ENCODE results near the gene IPO11. TPM values are rescaled to one million over a fixed set of nuclear protein-coding genes. Genes with fewer than 3 reads are reported as not detected.

Gene IPO11
- total and polyA plus RNA-seq, 2 of the 13 experiments (the other 11 are each of a cell fraction or from before 2014, with no cell fraction given), result 13.9 to 24.4 TPM

- no peaks in the 10 kb centered on the region for H4K20me1 ChIP-seq (ENCODE audit: insufficient read depth, low read length)
- in situ Hi-C loops (cut with HindIII; ENCODE audit: extremely low pct_ligation_motif_present, low pct_unique_long_range_greater_than_20kb) (no loop called here), intact Hi-C loops (cut with micrococcal nuclease; ENCODE audit: unreplicated experiment) (no loop called here)
- H3K27me3 ChIP-seq (ENCODE audit: control insufficient read depth in 1 of 2, insufficient read depth in 2 of 2, low read length in 2 of 2), result no peaks in the 10 kb centered on the region
- H3K9ac ChIP-seq (ENCODE audit: insufficient read depth, low read depth, low read length), result no peak overlapping the region
- no peaks in the 10 kb centered on the region for H3K79me2 ChIP-seq (ENCODE audit: insufficient read depth, low read length)
- 100% methylated on average over 1 of the region's 1 CpG for WGBS (ENCODE audit: low lambda C conversion rate)
- no peak for FAIRE-seq
- no peaks in the 10 kb centered on the region for H3K4me1 ChIP-seq (ENCODE audit: insufficient read depth, low read length)
- DNase-seq (ENCODE audit: low spot score), result no peak
- ATAC-seq, result no peak
- no peak overlapping the region for H2AFZ ChIP-seq (ENCODE audit: low read length)
- H3K9me3 ChIP-seq (ENCODE audit: low read length), result no peaks in the 10 kb centered on the region
- H3K27ac ChIP-seq (ENCODE audit: extremely low read length, insufficient read depth, low read length), result no peak overlapping the region
- no TSS peak for BruUV-seq (replicated peaks)
- H3K4me3 ChIP-seq (replicated peaks in 1 of 3; ENCODE audit: insufficient read depth in 1 of 3, low read depth in 2 of 3, low read length in 3 of 3), result no peak overlapping the region
- no peak overlapping the region for H3K4me2 ChIP-seq (ENCODE audit: low read depth, low read length)
- POLR2A ChIA-PET, result no interaction called here
- TF ChIP-seq MED8 (CRISPR knock-in tag; IDR thresholded peaks at IDR 0.05; ENCODE audit: insufficient replicate concordance), result no peak
- no peak for TF ChIP-seq TFAP4 (IDR thresholded peaks at IDR 0.05; ENCODE audit: borderline replicate concordance, low read depth)
- TF ChIP-seq NR2C2 (CRISPR knock-in tag; IDR thresholded peaks at IDR 0.05; ENCODE audit: borderline replicate concordance), result no peak
- TF ChIP-seq ADNP (CRISPR knock-in tag; IDR thresholded peaks at IDR 0.05), result no peak
- no peak for TF ChIP-seq MIER3 (CRISPR knock-in tag; IDR thresholded peaks at IDR 0.05; ENCODE audit: borderline replicate concordance)
- no peak for TF ChIP-seq RFX1 (IDR thresholded peaks at IDR 0.05)
- peaks cover 4 to 17% of the 10 kb centered on the region in 2 experiments; a peak in 3 of 5 replicates for H3K36me3 ChIP-seq (replicated peaks in 1 of 2; ENCODE audit: control insufficient read depth in 1 of 2, insufficient read depth in 2 of 2, low read length in 2 of 2)
- CTCF ChIA-PET (ENCODE audit: low intra/inter-chr PET ratio, low total read pairs), result no interaction called here
Measured at GRCh38 chr5:62560786-62561185, 148.2 kb downstream of the IPO11 start.

DNA sequence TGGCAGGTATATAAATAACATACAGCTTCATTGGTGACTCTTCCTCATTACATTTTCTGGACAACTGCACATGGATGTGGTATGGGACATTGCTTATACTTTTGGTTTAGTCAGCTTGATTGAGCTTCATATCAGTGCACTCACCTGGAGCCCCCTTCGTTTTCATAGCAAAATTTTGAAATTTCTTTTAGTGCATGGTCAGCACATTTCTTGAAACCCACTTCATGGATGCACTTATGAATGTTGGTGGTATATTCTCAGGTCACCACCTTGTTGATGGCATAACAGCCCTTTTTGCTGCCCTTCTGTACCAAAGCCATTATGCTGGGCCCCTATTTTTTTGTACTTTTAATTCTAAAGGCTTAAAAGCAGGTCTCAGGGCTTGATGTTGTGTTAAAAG is 149.3 kb downstream of the IPO11 start:
- 83% methylated on average over 1 of the region's 1 CpG for WGBS (ENCODE audit: low lambda C conversion rate)
- in situ Hi-C loops (cut with HindIII; ENCODE audit: extremely low pct_ligation_motif_present, low pct_unique_long_range_greater_than_20kb) (no loop called here), intact Hi-C loops (cut with micrococcal nuclease; ENCODE audit: unreplicated experiment) (no loop called here)
- no peak for FAIRE-seq
- H3K9me3 ChIP-seq (ENCODE audit: low read length), result no peaks in the 10 kb centered on the region
- CTCF ChIA-PET (ENCODE audit: low intra/inter-chr PET ratio, low total read pairs), result no interaction called here
- no peaks in the 10 kb centered on the region for H3K27me3 ChIP-seq (ENCODE audit: control insufficient read depth in 1 of 2, insufficient read depth in 2 of 2, low read length in 2 of 2)
- POLR2A ChIA-PET, result no interaction called here
- peaks cover 4 to 17% of the 10 kb centered on the region in 2 experiments; a peak in 3 of 5 replicates for H3K36me3 ChIP-seq (replicated peaks in 1 of 2; ENCODE audit: control insufficient read depth in 1 of 2, insufficient read depth in 2 of 2, low read length in 2 of 2)
- no peak overlapping the region for H3K9ac ChIP-seq (ENCODE audit: insufficient read depth, low read depth, low read length)
- H4K20me1 ChIP-seq (ENCODE audit: insufficient read depth, low read length), result no peaks in the 10 kb centered on the region
- no TSS peak for BruUV-seq (replicated peaks)
- no peak overlapping the region for H3K27ac ChIP-seq (ENCODE audit: extremely low read length, insufficient read depth, low read length)
- no peak for ATAC-seq
- H3K4me3 ChIP-seq (replicated peaks in 1 of 3; ENCODE audit: insufficient read depth in 1 of 3, low read depth in 2 of 3, low read length in 3 of 3), result no peak overlapping the region
- H2AFZ ChIP-seq (ENCODE audit: low read length), result no peak overlapping the region
- no peak overlapping the region for H3K4me2 ChIP-seq (ENCODE audit: low read depth, low read length)
- no peak for DNase-seq (ENCODE audit: low spot score)
- no peaks in the 10 kb centered on the region for H3K79me2 ChIP-seq (ENCODE audit: insufficient read depth, low read length)
- no peaks in the 10 kb centered on the region for H3K4me1 ChIP-seq (ENCODE audit: insufficient read depth, low read length)
- no peak for TF ChIP-seq NCOA5 (CRISPR knock-in tag; IDR thresholded peaks at IDR 0.05)
- no peak for TF ChIP-seq ATF4 (CRISPR knock-in tag; IDR thresholded peaks at IDR 0.05)
- no peak for TF ChIP-seq NFYB (CRISPR knock-in tag; IDR thresholded peaks at IDR 0.05)
- TF ChIP-seq, protein P1, sequence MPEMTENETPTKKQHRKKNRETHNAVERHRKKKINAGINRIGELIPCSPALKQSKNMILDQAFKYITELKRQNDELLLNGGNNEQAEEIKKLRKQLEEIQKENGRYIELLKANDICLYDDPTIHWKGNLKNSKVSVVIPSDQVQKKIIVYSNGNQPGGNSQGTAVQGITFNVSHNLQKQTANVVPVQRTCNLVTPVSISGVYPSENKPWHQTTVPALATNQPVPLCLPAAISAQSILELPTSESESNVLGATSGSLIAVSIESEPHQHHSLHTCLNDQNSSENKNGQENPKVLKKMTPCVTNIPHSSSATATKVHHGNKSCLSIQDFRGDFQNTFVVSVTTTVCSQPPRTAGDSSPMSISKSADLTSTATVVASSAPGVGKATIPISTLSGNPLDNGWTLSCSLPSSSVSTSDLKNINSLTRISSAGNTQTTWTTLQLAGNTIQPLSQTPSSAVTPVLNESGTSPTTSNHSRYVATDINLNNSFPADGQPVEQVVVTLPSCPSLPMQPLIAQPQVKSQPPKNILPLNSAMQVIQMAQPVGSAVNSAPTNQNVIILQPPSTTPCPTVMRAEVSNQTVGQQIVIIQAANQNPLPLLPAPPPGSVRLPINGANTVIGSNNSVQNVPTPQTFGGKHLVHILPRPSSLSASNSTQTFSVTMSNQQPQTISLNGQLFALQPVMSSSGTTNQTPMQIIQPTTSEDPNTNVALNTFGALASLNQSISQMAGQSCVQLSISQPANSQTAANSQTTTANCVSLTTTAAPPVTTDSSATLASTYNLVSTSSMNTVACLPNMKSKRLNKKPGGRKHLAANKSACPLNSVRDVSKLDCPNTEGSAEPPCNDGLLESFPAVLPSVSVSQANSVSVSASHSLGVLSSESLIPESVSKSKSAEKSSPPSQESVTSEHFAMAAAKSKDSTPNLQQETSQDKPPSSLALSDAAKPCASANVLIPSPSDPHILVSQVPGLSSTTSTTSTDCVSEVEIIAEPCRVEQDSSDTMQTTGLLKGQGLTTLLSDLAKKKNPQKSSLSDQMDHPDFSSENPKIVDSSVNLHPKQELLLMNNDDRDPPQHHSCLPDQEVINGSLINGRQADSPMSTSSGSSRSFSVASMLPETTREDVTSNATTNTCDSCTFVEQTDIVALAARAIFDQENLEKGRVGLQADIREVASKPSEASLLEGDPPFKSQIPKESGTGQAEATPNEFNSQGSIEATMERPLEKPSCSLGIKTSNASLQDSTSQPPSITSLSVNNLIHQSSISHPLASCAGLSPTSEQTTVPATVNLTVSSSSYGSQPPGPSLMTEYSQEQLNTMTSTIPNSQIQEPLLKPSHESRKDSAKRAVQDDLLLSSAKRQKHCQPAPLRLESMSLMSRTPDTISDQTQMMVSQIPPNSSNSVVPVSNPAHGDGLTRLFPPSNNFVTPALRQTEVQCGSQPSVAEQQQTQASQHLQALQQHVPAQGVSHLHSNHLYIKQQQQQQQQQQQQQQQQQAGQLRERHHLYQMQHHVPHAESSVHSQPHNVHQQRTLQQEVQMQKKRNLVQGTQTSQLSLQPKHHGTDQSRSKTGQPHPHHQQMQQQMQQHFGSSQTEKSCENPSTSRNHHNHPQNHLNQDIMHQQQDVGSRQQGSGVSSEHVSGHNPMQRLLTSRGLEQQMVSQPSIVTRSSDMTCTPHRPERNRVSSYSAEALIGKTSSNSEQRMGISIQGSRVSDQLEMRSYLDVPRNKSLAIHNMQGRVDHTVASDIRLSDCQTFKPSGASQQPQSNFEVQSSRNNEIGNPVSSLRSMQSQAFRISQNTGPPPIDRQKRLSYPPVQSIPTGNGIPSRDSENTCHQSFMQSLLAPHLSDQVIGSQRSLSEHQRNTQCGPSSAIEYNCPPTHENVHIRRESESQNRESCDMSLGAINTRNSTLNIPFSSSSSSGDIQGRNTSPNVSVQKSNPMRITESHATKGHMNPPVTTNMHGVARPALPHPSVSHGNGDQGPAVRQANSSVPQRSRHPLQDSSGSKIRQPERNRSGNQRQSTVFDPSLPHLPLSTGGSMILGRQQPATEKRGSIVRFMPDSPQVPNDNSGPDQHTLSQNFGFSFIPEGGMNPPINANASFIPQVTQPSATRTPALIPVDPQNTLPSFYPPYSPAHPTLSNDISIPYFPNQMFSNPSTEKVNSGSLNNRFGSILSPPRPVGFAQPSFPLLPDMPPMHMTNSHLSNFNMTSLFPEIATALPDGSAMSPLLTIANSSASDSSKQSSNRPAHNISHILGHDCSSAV (CRISPR knock-in tag; IDR thresholded peaks at IDR 0.05; ENCODE audit: borderline replicate concordance), result no peak

Data from HepG2 (cell line).